Measurements from ENCODE around the gene USB1.

USB1 gene

DNA sequence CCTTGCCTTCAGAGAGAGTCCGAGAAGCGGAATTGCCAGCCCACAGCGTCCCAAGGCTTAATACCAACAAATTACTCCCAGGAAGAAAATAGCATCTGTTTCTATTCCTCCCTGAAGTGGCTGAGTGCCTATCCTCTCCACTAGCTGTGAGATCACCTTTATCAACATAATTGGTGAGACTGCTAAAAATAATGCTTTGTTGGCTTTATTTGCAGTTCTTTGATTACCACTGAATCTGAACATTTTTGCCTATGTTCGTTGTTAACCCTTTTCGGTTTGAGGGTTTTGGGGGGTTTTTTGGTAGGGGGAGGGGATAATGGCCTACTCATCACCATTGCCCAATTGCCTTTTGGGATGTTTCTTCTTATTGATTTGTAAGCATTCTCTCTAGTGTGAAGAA, 55.4 kb downstream of the USB1 start:
- H3K36me3 Mint-ChIP-seq (ENCODE audit: low read depth) = no peaks in the 10 kb centered on the region
- no peak overlapping the region for H3K4me3 Mint-ChIP-seq
- DNase-seq (ENCODE audit: low spot score) = no peak
- peaks cover 5% of the 10 kb centered on the region for H3K4me1 Mint-ChIP-seq (ENCODE audit: low read depth)
- peaks cover 4% of the 10 kb centered on the region for H3K27me3 Mint-ChIP-seq (ENCODE audit: low read depth)
- no peaks in the 10 kb centered on the region for H3K9me3 Mint-ChIP-seq
- H3K27ac Mint-ChIP-seq = no peak overlapping the region

DNA sequence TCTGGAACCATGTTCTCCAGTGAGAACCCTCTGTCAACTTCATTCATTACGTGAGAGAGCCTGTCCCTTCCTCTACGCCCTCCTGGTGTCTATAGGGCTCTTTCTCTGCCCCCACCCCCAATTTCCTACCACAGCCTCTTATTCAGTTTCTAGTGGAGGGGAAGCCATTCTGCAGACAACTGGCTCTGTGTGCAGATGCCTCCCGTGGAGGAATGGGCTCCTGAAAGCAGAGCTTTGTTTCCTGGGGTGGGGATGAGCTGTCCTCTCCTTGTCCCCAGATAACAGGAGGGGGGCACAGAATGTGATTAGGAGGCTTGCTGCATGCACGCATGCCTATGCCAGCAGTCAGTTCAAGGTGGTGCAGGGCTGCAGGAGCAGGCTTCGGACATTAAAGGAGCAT, 55.9 kb downstream of the USB1 start:
- Mint-ChIP-seq H3K27ac (no peak overlapping the region), H3K9me3 (no peaks in the 10 kb centered on the region), H3K27me3 (ENCODE audit: low read depth) (peaks cover 4% of the 10 kb centered on the region), H3K4me3 (no peak overlapping the region), H3K4me1 (ENCODE audit: low read depth) (peaks cover 5% of the 10 kb centered on the region), H3K36me3 (ENCODE audit: low read depth) (no peaks in the 10 kb centered on the region)
- DNase-seq (ENCODE audit: low spot score) = no peak

DNA sequence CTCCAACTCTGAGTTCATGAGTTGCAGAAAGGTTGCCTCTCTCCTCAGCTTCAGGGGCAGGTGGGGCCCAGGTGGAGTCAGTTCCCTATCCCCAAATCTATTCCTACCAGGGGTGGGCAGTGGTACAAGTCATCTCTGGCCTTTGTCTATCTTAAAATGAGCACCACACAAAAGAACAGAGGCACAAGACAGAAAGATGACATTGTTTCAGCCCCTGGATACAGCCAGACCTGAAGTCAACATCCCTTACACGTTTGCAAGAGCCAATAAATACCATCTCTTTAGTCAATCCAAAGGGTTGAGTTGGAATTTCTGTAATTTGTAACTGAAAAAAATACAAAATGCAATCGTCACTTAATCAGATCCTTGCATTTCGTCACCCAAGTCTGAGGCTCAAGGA, 56.6 kb downstream of the USB1 start:
- Mint-ChIP-seq H3K4me1 (ENCODE audit: low read depth) (peaks cover 5% of the 10 kb centered on the region), H3K9me3 (no peaks in the 10 kb centered on the region), H3K4me3 (no peak overlapping the region), H3K27ac (no peak overlapping the region), H3K27me3 (ENCODE audit: low read depth) (peaks cover 4% of the 10 kb centered on the region), H3K36me3 (ENCODE audit: low read depth) (no peaks in the 10 kb centered on the region)
- DNase-seq (ENCODE audit: low spot score) = no peak

DNA sequence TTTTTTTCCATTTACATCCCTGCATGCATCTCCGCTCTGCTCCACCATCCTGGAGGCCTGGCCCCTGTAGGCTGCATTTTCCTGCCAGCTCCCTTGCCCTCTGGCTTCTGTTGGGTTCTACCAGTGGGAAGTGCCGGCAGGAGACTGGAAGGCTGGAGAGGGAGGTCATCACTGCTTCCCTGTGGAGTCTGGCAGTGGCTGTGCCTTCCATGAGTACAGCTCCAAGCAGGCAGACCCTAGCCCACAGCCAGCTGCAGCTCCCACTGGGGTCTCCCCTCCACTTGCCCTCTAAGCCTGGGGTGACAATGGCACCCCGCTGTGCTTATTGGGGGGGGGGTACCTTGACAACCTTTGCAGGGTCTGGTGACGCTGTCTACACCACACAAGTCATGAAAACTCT, 61.6 kb downstream of the USB1 start:
- Mint-ChIP-seq H3K36me3 (ENCODE audit: low read depth) (no peaks in the 10 kb centered on the region), H3K4me3 (no peak overlapping the region), H3K4me1 (ENCODE audit: low read depth) (no peaks in the 10 kb centered on the region), H3K27me3 (ENCODE audit: low read depth) (peaks cover 2% of the 10 kb centered on the region), H3K9me3 (no peaks in the 10 kb centered on the region), H3K27ac (no peak overlapping the region)
- DNase-seq (ENCODE audit: low spot score) = no peak

DNA sequence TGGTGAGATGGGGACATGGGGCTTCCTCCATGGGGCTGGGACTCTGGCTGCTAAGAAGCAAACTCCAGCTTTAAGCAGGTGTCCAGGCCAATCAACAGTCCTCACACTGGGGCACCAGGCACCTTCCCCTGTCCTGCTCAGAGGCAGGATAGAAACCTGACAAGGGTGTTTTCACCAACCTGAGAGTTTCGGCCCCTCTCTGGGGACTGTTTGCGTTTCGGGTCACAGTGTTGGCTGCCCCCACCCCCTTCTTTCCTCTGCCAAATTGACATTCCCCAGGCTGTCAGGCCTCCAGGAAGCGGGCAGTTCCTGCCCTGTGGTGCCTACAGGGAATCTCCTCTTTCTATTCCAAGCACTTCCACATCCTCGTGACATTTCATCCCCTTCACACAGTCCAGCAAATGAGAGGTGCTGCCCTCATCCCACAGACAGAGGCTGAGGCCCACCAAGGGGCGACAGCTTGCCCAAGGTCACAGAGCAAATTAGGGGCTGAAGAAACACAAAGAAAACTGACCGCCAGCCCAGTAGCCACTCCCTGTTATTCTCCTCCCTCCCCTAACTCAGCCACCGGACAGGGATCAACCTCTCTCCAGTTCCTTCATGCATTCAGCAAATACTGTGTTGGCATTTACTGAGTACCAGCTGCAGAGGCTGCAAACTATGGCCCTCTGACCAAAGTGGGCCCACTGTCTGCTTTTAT, 62.3 kb downstream of the USB1 start:
- no peak for DNase-seq (ENCODE audit: low spot score)
- Mint-ChIP-seq H3K27me3 (ENCODE audit: low read depth) (peaks cover 2% of the 10 kb centered on the region), H3K4me1 (ENCODE audit: low read depth) (no peaks in the 10 kb centered on the region), H3K9me3 (no peaks in the 10 kb centered on the region), H3K36me3 (ENCODE audit: low read depth) (no peaks in the 10 kb centered on the region), H3K4me3 (no peak overlapping the region), H3K27ac (no peak overlapping the region)

DNA sequence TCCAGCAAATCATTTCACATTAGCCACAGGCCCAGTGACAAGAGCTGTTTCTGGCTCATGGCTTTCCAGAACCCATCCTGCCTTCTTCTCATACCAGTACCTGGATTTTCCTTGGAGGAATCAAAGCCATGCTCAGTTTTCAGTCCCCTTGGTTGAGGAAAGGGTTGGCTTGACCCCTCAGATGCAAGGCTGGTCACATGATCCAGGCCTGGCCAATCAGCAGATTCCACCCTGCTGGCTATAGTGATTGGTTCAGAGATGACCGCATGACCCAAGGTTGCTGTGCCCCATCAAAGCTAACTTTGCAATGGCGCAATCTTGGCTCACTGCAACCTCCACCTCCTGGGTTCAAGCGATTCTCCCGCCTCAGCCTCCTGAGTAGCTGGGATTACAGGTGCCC, 69.4 kb downstream of the USB1 start:
- DNase-seq (ENCODE audit: low spot score) = no peak
- H3K27ac Mint-ChIP-seq = no peak overlapping the region
- no peaks in the 10 kb centered on the region for H3K4me1 Mint-ChIP-seq (ENCODE audit: low read depth)
- no peaks in the 10 kb centered on the region for H3K36me3 Mint-ChIP-seq (ENCODE audit: low read depth)
- no peak overlapping the region for H3K4me3 Mint-ChIP-seq
- H3K9me3 Mint-ChIP-seq = no peaks in the 10 kb centered on the region
- no peaks in the 10 kb centered on the region for H3K27me3 Mint-ChIP-seq (ENCODE audit: low read depth)

Data from T-helper 2 cell treated with Interferon-gamma antibody and Interleukin-4, amounts not matched to agents 5 μg/mL and 100 μg/mL, for 36 hours (primary cell).